NCI-H1694 (cell line): ENCODE results near the gene CBLB.

Experiments
- DNase-seq: peaks from one replicate; lab custom pipeline; 2025; lab: John Stamatoyannopoulos, UW

CBLB gene

GRCh38 chr3:105688821-105689220 lies 180.0 kb downstream of the CBLB start:
- DNase-seq: no peak

- no peak for DNase-seq
Observed at GRCh38 chr3:105686278-105686897, 182.4 kb downstream of the CBLB start.

GRCh38 chr3:105679951-105680350 lies 188.9 kb downstream of the CBLB start:
- DNase-seq: no peak

GRCh38 chr3:105678017-105678416 lies 190.8 kb downstream of the CBLB start:
- DNase-seq: no peak

GRCh38 chr3:105676621-105677300 lies 192.1 kb downstream of the CBLB start:
- DNase-seq: no peak

GRCh38 chr3:105674437-105675065 lies 194.3 kb downstream of the CBLB start:
- no peak for DNase-seq

- no peak for DNase-seq
Observed at GRCh38 chr3:105672996-105673395, 195.8 kb downstream of the CBLB start.

GRCh38 chr3:105662306-105662705 lies 206.5 kb downstream of the CBLB start:
- DNase-seq: no peak

GRCh38 chr3:105661461-105661860 lies 207.4 kb downstream of the CBLB start:
- no peak for DNase-seq

GRCh38 chr3:105656651-105657504 lies 211.9 kb downstream of the CBLB start:
- no peak for DNase-seq

GRCh38 chr3:105653868-105654267 lies 214.9 kb downstream of the CBLB start:
- no peak for DNase-seq

GRCh38 chr3:105653166-105653565 lies 215.6 kb downstream of the CBLB start:
- no peak for DNase-seq

- no peak for DNase-seq
Observed at GRCh38 chr3:105649480-105649879, 219.3 kb downstream of the CBLB start.

GRCh38 chr3:105647047-105647446 lies 221.8 kb downstream of the CBLB start:
- no peak for DNase-seq

GRCh38 chr3:105639131-105639530 lies 229.7 kb downstream of the CBLB start:
- DNase-seq: no peak

- no peak for DNase-seq
Observed at GRCh38 chr3:105634708-105635107, 234.1 kb downstream of the CBLB start.

GRCh38 chr3:105629718-105630117 lies 239.1 kb downstream of the CBLB start:
- no peak for DNase-seq

GRCh38 chr3:105626739-105627138 lies 242.1 kb downstream of the CBLB start:
- no peak for DNase-seq

- DNase-seq: no peak
Observed at GRCh38 chr3:105622169-105622568, 246.6 kb downstream of the CBLB start.

GRCh38 chr3:105620236-105620635 lies 248.6 kb downstream of the CBLB start:
- no peak for DNase-seq

- DNase-seq: no peak
Observed at GRCh38 chr3:105619651-105620050, 249.2 kb downstream of the CBLB start.

GRCh38 chr3:105618556-105618955 lies 250.3 kb downstream of the CBLB start:
- no peak for DNase-seq
